GM12873 (cell line): Measurements from ENCODE around the gene JAM2.

ENCODE experiments used
- TF ChIP-seq, protein P1 (sequence below): IDR thresholded peaks from 2 replicates; pipeline ENCODE4 v1.5.1; 2012; ENCODE audit warnings: low read depth, mild to moderate bottlenecking, moderate library complexity, low read length, control low read depth; ENCODE audit not compliant: insufficient read depth; ENCODE audit errors: missing control alignments

JAM2 gene

DNA sequence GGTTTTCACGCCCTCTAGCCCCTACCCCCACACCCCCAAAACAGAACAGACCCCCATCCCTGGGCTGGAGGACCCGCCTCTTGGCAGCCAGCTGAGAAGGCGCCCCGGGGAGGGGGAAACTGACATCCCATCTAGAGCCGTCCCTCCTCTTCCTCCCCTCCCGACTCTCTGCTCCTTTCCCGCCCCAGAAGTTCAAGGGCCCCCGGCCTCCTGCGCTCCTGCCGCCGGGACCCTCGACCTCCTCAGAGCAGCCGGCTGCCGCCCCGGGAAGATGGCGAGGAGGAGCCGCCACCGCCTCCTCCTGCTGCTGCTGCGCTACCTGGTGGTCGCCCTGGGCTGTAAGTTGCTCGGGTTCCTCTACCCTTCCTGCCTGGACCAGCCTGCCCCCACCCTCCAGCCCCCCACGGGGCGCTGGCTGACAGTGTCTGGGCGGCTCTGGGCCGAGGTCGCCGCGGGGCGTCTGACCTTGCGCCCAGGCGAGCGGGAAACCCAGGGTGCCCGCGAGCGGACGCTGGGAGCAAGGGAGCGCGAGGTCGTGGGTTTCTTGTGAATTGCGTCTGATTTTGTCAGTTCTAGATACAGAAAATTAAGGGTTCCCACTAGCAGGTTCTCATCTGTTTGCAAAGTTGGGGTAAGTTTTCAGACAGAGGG, 618 bp downstream of the JAM2 start:
- TF ChIP-seq, protein P1, sequence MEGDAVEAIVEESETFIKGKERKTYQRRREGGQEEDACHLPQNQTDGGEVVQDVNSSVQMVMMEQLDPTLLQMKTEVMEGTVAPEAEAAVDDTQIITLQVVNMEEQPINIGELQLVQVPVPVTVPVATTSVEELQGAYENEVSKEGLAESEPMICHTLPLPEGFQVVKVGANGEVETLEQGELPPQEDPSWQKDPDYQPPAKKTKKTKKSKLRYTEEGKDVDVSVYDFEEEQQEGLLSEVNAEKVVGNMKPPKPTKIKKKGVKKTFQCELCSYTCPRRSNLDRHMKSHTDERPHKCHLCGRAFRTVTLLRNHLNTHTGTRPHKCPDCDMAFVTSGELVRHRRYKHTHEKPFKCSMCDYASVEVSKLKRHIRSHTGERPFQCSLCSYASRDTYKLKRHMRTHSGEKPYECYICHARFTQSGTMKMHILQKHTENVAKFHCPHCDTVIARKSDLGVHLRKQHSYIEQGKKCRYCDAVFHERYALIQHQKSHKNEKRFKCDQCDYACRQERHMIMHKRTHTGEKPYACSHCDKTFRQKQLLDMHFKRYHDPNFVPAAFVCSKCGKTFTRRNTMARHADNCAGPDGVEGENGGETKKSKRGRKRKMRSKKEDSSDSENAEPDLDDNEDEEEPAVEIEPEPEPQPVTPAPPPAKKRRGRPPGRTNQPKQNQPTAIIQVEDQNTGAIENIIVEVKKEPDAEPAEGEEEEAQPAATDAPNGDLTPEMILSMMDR, result peak; percentile 60

GRCh38 chr21:25640202-25640942, 1.3 kb downstream of the JAM2 start:
- TF ChIP-seq, protein P1, result no peak

DNA sequence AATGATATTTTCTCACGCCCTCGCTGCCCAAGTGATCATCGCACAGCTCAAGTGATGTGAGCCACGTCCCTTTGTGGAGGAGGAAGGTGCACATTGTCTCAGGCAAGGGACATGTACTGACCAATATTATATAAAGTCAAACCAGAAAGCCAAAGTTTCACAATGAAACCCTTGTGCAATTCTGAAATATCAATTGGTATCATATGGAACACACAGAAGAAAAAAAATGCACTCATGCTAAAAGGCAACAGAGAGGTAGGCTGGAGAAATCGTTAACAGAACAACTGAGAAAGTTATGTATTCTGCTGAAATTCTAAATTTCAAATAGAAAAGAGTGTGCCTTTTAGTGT, 1.9 kb downstream of the JAM2 start:
- TF ChIP-seq, protein P1, result no peak

DNA sequence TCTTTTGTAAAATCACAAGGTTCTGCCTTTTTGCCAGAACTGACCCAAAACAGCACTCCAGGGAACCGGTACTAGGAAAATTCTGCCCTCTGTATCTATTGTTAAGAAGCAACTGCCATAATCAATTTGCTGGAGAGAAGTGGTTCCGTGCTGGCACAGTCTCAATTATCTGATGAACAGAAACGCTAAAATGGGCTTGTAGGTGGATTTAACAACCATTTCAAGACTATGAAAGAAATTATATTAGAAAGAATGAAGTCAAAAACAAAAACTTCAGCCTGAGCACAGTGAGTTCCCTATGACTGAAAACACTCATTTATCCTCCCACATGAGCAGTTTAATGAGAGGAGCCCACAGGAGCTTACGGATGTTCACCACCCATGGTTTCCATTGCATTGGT, 4.4 kb downstream of the JAM2 start:
- TF ChIP-seq, protein P1, result no peak

DNA sequence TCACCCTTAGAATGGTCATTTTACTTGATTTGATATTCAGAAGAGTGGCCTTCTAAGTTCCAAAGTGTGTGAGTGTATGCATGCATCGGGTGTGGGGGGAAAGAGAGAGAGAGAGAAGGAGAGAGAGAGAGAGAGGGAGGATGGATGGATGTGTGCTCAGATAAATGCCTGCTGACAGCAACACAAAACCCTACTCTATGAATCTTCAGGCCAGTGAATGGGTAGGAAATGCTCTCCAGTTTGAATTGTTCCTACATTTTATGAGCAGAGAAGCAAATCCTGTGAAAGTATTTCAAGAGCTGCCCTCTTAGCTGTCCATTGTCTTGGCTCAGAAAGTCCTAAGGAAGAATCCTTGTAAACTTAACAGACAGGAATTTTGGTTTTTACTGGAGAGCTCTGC, 7.4 kb downstream of the JAM2 start:
- TF ChIP-seq, protein P1, result no peak

DNA sequence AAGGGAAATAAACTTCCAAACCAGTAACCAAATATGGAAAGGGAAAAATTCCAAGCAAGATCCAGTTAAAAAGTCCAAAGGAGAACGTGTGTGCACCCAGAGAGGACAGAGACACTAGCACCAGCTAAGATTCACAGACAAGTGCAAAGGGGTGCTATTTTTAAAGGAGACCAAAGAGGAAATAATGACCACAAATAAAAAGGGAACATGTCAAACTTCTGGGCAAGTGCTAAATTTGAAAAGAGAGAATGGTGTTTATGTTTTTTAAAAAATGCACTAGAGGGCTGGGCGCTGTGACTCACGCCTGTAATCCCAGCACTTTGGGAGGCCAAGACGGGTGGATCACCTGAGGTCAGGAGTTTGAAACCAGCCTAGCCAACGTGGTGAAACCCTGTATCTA, 8.6 kb downstream of the JAM2 start:
- TF ChIP-seq, protein P1, result no peak

DNA sequence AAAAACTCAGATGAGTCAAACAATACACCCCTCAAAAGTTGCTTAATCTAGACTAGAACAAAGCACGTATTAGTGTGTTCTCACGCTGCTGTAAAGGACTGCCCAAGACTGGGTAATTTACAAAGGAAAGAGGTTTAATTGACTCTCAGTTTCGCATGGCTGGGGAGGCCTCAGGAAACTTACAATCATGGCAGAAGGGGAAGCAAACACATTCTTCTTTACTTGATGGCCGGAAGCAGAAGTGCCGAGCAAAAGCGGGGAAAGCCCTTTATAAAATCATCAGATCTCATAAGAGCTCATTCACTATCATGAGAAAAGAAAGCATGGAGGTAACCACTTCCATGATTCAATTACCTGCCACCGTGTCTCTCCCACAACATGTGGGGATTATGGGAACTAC, 10.1 kb downstream of the JAM2 start:
- TF ChIP-seq, protein P1, result no peak
